DND-41 (cell line): Measurements from ENCODE around the gene GTPBP4.
"Not testable (repeated sequence)": the region's sequence is repeated elsewhere in the genome, so short reads cannot be mapped to it uniquely, and the experiment has no call there.

Source experiments
- ATAC-seq: fragments of 200-7000 bp; cut with Tn5 transposase; 3 replicates; pipeline ENCODE4 v1.9.1; 2021; ENCODE audit warnings: low read depth; ENCODE audit not compliant: insufficient read depth
- DNase-seq: peaks from one replicate; pipeline ENCODE4 v3.0.0-alpha.2; 2020
- H2AFZ ChIP-seq: 2 replicates; pipeline ENCODE4 v1.6.0; 2012; ENCODE audit warnings: low read depth, low read length
- H3K27ac ChIP-seq: 2 replicates; pipeline ENCODE4 v1.5.1; 2012; ENCODE audit warnings: low read length, inconsistent platforms
- H3K27me3 ChIP-seq: fragments of 200-600 bp; sonication (generic); 2 replicates; pipeline ENCODE4 v1.6.0; 2012; ENCODE audit warnings: low read length, mild to moderate bottlenecking, inconsistent platforms; ENCODE audit not compliant: insufficient read depth, poor library complexity
- H3K36me3 ChIP-seq: 2 replicates; pipeline ENCODE4 v1.5.1; 2012; ENCODE audit warnings: low read length, inconsistent platforms; ENCODE audit not compliant: insufficient read depth
- H3K4me1 ChIP-seq: 2 replicates; pipeline ENCODE4 v1.5.1; 2012; ENCODE audit warnings: mild to moderate bottlenecking, low read length; ENCODE audit not compliant: insufficient read depth
- H3K4me2 ChIP-seq: 2 replicates; pipeline ENCODE4 v1.6.0; 2012; ENCODE audit warnings: mild to moderate bottlenecking, moderate library complexity, low read length, inconsistent platforms; ENCODE audit not compliant: insufficient read depth
- H3K4me3 ChIP-seq, 2 experiments: fragments of 200-600 bp in 1 of 2; shearing (Covaris generic) in 1 of 2; 2 replicates each; pipeline ENCODE4 v1.5.1; 2012 to 2016; ENCODE audit warnings: inconsistent platforms in 2 of 2, low read length in 2 of 2, mild to moderate bottlenecking in 2 of 2, low read depth in 1 of 2, moderate library complexity in 1 of 2
- H3K79me2 ChIP-seq: 2 replicates; pipeline ENCODE4 v1.6.0; 2012; ENCODE audit warnings: low read length, inconsistent platforms; ENCODE audit not compliant: insufficient read depth
- H3K9ac ChIP-seq: 2 replicates; pipeline ENCODE4 v1.6.0; 2012; ENCODE audit warnings: low read depth, mild to moderate bottlenecking, inconsistent platforms, low read length, moderate library complexity
- H3K9me3 ChIP-seq: 2 replicates; pipeline ENCODE4 v1.5.1; 2012; ENCODE audit warnings: low read length, moderate library complexity, mild to moderate bottlenecking, inconsistent platforms; ENCODE audit not compliant: insufficient read depth, severe bottlenecking
- H4K20me1 ChIP-seq: 2 replicates; pipeline ENCODE4 v1.6.0; 2012; ENCODE audit warnings: low read length; ENCODE audit not compliant: insufficient read depth
- EZH2 ChIP-seq: IDR thresholded peaks from 3 replicates; pipeline ENCODE4 v1.6.1; 2012; ENCODE audit warnings: borderline replicate concordance, low read depth, mild to moderate bottlenecking, moderate library complexity, low read length, inconsistent platforms; ENCODE audit not compliant: severe bottlenecking
- TF ChIP-seq, protein P1 (sequence below): IDR thresholded peaks from 2 replicates; pipeline ENCODE4 v1.5.1; 2012; ENCODE audit warnings: borderline replicate concordance, low read length, moderate library complexity, mild to moderate bottlenecking; ENCODE audit not compliant: poor library complexity, severe bottlenecking; ENCODE audit errors: extremely low read depth

GTPBP4 gene

DNA sequence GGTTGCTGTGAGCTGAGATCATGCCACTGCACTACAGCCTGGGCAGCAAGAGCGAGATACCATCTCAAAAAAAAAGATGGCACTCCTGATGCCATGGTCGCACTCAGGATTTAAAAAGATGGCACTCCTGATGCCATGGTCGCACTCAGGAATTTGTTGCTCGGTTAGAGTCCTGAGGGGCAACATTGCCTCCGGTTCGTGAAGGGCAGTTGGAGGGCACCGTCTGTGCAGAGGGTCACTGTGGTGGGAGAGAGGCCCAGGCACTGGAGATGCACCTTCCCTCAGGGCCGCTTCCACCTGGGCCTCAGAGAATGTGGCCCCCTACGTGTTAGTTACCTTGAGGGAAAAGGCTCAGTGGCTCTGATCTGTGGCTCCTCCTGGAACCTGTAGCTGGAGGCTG, 18.3 kb downstream of the GTPBP4 start:
- Histone ChIP-seq H3K4me1 (no peaks in the 10 kb centered on the region), H3K4me3 (no peak overlapping the region), H3K27ac (no peak overlapping the region), H3K9ac (no peak overlapping the region), H3K27me3 (no peaks in the 10 kb centered on the region), H3K79me2 (peaks cover 51% of the 10 kb centered on the region), H2AFZ (no peak overlapping the region), H3K4me2 (no peak overlapping the region), H4K20me1 (peaks cover 37% of the 10 kb centered on the region), H3K36me3 (peaks cover 100% of the 10 kb centered on the region), H3K9me3 (peaks cover 2% of the 10 kb centered on the region)
- no peak for TF ChIP-seq EZH2
- TF ChIP-seq, protein P1, sequence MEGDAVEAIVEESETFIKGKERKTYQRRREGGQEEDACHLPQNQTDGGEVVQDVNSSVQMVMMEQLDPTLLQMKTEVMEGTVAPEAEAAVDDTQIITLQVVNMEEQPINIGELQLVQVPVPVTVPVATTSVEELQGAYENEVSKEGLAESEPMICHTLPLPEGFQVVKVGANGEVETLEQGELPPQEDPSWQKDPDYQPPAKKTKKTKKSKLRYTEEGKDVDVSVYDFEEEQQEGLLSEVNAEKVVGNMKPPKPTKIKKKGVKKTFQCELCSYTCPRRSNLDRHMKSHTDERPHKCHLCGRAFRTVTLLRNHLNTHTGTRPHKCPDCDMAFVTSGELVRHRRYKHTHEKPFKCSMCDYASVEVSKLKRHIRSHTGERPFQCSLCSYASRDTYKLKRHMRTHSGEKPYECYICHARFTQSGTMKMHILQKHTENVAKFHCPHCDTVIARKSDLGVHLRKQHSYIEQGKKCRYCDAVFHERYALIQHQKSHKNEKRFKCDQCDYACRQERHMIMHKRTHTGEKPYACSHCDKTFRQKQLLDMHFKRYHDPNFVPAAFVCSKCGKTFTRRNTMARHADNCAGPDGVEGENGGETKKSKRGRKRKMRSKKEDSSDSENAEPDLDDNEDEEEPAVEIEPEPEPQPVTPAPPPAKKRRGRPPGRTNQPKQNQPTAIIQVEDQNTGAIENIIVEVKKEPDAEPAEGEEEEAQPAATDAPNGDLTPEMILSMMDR, result no peak
- ATAC-seq, result no peak
- DNase-seq, result no peak

DNA sequence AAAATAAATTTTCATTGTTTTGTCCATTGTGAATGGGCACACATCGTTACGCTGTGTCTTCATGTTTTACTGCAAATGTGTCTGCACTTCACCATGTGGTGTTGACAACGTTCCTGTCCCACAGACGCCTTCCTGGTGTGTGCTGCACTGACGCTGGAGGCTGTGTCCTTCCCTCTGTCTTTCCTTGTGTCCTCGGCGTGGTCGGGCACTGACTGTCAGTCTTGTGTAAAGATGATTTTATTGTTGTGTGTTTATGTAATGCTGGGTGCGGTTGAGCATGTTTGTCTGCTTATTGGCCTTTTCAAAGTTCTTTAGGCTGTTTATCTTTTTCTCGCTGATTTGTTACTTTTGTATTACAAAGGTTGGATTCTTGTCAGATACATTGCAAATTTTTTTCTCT, 19.3 kb downstream of the GTPBP4 start:
- Histone ChIP-seq H3K27me3 (no peaks in the 10 kb centered on the region), H3K27ac (no peak overlapping the region), H3K36me3 (peaks cover 100% of the 10 kb centered on the region), H4K20me1 (peaks cover 37% of the 10 kb centered on the region), H3K9me3 (no peaks in the 10 kb centered on the region), H3K4me3 (no peak overlapping the region), H3K4me2 (no peak overlapping the region), H3K4me1 (no peaks in the 10 kb centered on the region), H3K79me2 (peaks cover 42% of the 10 kb centered on the region), H3K9ac (no peak overlapping the region), H2AFZ (no peak overlapping the region)
- DNase-seq, result no peak
- TF ChIP-seq EZH2, result no peak
- TF ChIP-seq, protein P1, result no peak
- no peak for ATAC-seq

DNA sequence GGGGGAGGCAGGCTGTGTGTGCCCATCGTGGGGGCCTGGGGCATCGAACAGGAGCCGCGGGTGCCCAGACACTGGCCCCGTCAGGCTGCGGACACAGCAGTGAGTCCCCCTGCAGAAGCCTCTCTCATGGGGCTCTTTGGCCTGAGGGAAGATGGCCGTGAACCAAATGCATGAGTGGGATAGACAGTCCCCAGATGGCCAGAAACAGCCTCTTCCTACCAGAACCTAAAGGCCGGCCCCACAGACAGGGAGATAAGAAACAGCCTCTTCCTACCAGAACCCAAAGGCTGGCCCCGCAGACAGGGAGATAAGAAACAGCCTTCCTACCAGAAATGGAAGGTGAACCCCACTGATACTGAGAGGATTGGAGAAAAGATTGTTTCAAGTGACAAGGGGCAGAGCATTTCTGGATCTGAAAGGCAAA, 20.8 kb downstream of the GTPBP4 start:
- H3K4me2 ChIP-seq, result no peak overlapping the region
- H4K20me1 ChIP-seq, result peaks cover 32% of the 10 kb centered on the region
- H3K9me3 ChIP-seq, result no peaks in the 10 kb centered on the region

DNA sequence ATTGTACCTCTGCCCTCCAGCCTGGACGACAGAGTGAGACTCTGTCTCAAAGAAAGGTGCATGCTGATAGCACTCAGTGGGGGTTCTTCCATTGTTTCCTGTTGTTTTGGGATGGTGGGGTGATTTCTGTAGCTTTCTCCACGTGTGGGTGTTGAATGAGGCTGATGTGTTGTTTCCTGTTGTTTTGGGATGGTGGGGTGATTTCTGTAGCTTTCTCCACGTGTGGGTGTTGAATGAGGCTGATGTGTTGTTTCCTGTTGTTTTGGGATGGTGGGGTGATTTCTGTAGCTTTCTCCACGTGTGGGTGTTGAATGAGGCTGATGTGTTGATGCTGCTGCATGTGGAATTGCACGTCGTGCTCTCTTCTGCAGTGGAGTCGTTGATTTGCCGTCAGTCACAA, 21.7 kb downstream of the GTPBP4 start:
- not testable (repeated sequence) for H3K27me3 ChIP-seq, H3K9ac ChIP-seq, H3K9me3 ChIP-seq, H2AFZ ChIP-seq, ATAC-seq, H3K4me1 ChIP-seq, H3K4me3 ChIP-seq, H3K27ac ChIP-seq, H3K4me2 ChIP-seq, DNase-seq
- Histone ChIP-seq H3K36me3 (peaks cover 96% of the 10 kb centered on the region), H4K20me1 (peaks cover 23% of the 10 kb centered on the region; the same call in 1 of the 2 replicates), H3K79me2 (peaks cover 19% of the 10 kb centered on the region; the same call in 1 of the 2 replicates)

More for the DNA sequence above, 20.8 kb downstream of the GTPBP4 start:
- ATAC-seq (no peak; the same call in 2 of the 3 replicates), DNase-seq (no peak)
- Histone ChIP-seq H3K4me3 (no peak overlapping the region), H3K27ac (no peak overlapping the region), H3K27me3 (no peaks in the 10 kb centered on the region), H3K4me1 (no peaks in the 10 kb centered on the region), H2AFZ (no peak overlapping the region), H3K36me3 (peaks cover 97% of the 10 kb centered on the region), H3K9ac (no peak overlapping the region), H3K79me2 (peaks cover 27% of the 10 kb centered on the region; the same call in 1 of the 2 replicates)
- TF ChIP-seq, protein P1, result no peak
- no peak for TF ChIP-seq EZH2
